HS-5 (cell line): ENCODE data around the gene SEMA4D.

ENCODE experiments used
- DNase-seq: peaks from one replicate; pipeline ENCODE4 v3.0.0-alpha.2; 2012; ENCODE audit warnings: low read depth

SEMA4D gene

GRCh38 chr9:89529243-89530035, 31.5 kb upstream of the SEMA4D start:
- no peak for DNase-seq

- no peak for DNase-seq
Measured at GRCh38 chr9:89528540-89528939, 30.6 kb upstream of the SEMA4D start.

GRCh38 chr9:89528131-89528530, 30.2 kb upstream of the SEMA4D start:
- DNase-seq = no peak

- no peak for DNase-seq
Measured at GRCh38 chr9:89527084-89527483, 29.2 kb upstream of the SEMA4D start.

- DNase-seq = no peak
Measured at GRCh38 chr9:89526667-89527066, 28.8 kb upstream of the SEMA4D start.

GRCh38 chr9:89525446-89526374, 27.8 kb upstream of the SEMA4D start:
- DNase-seq = no peak

- no peak for DNase-seq
Measured at GRCh38 chr9:89524963-89525362, 27.1 kb upstream of the SEMA4D start.

GRCh38 chr9:89523948-89524347, 26.0 kb upstream of the SEMA4D start:
- no peak for DNase-seq

- no peak for DNase-seq
Measured at GRCh38 chr9:89522959-89523285, 25.0 kb upstream of the SEMA4D start.

GRCh38 chr9:89522261-89522958, 24.5 kb upstream of the SEMA4D start:
- DNase-seq = no peak

- DNase-seq = peak; percentile 10
Measured at GRCh38 chr9:89519366-89519805, 21.5 kb upstream of the SEMA4D start.

GRCh38 chr9:89518466-89519365, 20.8 kb upstream of the SEMA4D start:
- no peak for DNase-seq

GRCh38 chr9:89515416-89515815, 17.5 kb upstream of the SEMA4D start:
- DNase-seq = no peak

GRCh38 chr9:89514956-89515355, 17.0 kb upstream of the SEMA4D start:
- no peak for DNase-seq

- no peak for DNase-seq
Measured at GRCh38 chr9:89514337-89514736, 16.4 kb upstream of the SEMA4D start.

GRCh38 chr9:89513837-89514236, 15.9 kb upstream of the SEMA4D start:
- DNase-seq = no peak

GRCh38 chr9:89512382-89512781, 14.5 kb upstream of the SEMA4D start:
- no peak for DNase-seq

- DNase-seq = no peak
Measured at GRCh38 chr9:89508951-89509615, 11.2 kb upstream of the SEMA4D start.

- no peak for DNase-seq
Measured at GRCh38 chr9:89505911-89506310, 8.0 kb upstream of the SEMA4D start.

- DNase-seq = no peak
Measured at GRCh38 chr9:89505048-89505447, 7.1 kb upstream of the SEMA4D start.

- DNase-seq = no peak
Measured at GRCh38 chr9:89502671-89503070, 4.8 kb upstream of the SEMA4D start.
